ENCODE measurements around the gene PPP2R5D.

DNA sequence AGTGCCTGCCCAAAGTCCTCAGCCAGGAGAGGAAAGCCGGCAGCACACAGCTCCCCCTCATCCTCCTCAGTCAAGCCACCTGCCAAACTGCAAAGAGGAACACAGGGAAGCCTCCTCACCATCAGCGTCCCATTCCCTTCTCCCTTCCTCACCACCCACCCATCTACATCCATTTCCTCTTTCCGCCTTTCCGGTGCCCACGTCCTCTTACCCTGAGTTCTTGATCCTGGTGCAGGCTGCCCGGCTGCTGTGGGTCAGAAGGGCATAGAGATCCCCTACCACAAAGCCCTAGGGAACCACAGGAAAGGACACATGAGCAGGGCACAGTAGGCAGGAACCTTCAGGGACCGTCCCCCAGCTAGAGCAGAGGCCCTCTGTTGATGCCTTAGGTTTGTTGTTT lies 17.8 kb upstream of the PPP2R5D start:
- TF ChIP-seq ZNF274 (IDR thresholded peaks at IDR 0.05; ENCODE audit: low read depth, low read length) = no peak
- no peak for TF ChIP-seq SUZ12 (IDR thresholded peaks at IDR 0.05; ENCODE audit: extremely low read depth, insufficient read depth, insufficient read length)

Measured in NT2/D1 (cell line).